Body of pancreas (tissue), 4 donors: Measurements from ENCODE around the gene PKNOX2. TPM values are rescaled to one million over a fixed set of nuclear protein-coding genes. Genes with fewer than 3 reads are reported as not detected.

Source experiments
- ATAC-seq: fragments of 150-250 bp; one replicate; pipeline ENCODE4 v1.9.1; 2016
- DNase-seq, 4 donors: peaks; one replicate each; pipeline ENCODE4 v3.0.0-alpha.2; 2019
- H3K27ac ChIP-seq, 4 donors: fragments of 200-600 bp; sonication (generic); 1 replicate in 3 of 4; 2 replicates in 1 of 4; pipeline versions ENCODE4 v1.5.1 to v1.6.1; 2016 to 2019; ENCODE audit warnings: mild to moderate bottlenecking in 1 of 4, mixed read lengths in 1 of 4, moderate library complexity in 1 of 4
- H3K27me3 ChIP-seq, 2 donors: fragments of 200-600 bp; sonication (generic); one replicate each; pipeline ENCODE4 v1.6.0; 2016; ENCODE audit warnings: mild to moderate bottlenecking in 1 of 2
- H3K36me3 ChIP-seq, 2 donors: fragments of 200-600 bp; sonication (generic); replicated peaks in 1 of 2; 2 replicates each; pipeline ENCODE4 v1.5.1; 2016; ENCODE audit warnings: low read depth in 2 of 2; ENCODE audit not compliant: insufficient read depth in 1 of 2
- H3K4me1 ChIP-seq: fragments of 200-600 bp; sonication (generic); one replicate; pipeline ENCODE4 v1.6.0; 2016
- H3K4me3 ChIP-seq, 2 donors: fragments of 200-600 bp; sonication (generic); 1 replicate in 1 of 2; 2 replicates in 1 of 2; pipeline ENCODE4 v1.5.1; 2016 to 2019
- H3K9me3 ChIP-seq, 3 donors: fragments of 200-600 bp; sonication (generic); 1 replicate in 2 of 3; 2 replicates in 1 of 3; pipeline ENCODE4 v1.5.1; 2016
- CTCF ChIP-seq, 7 experiments: fragments of 450-650 bp in 4 of 7; fragments of 200-600 bp in 3 of 7; sonication (generic) in 3 of 7; IDR thresholded peaks; one replicate each; pipeline ENCODE4 v1.5.1; 2016 to 2019; ENCODE audit warnings: antibody characterized with exemption in 7 of 7
- POLR2A ChIP-seq, 3 donors: fragments of 450-650 bp; IDR thresholded peaks; one replicate each; pipeline ENCODE4 v1.6.1; 2016; ENCODE audit warnings: antibody characterized with exemption in 3 of 3, mild to moderate bottlenecking in 2 of 3
- WGBS, 2 donors: methylation state at CpG; one replicate each; pipeline ENCODE4 v1.1.5; 2017; 5-methylcytosine and 5-hydroxymethylcytosine counted together
- intact Hi-C: fragments of 100-400 bp; cut with DNase I; formaldehyde crosslinking; loops from one replicate; pipeline ENCODE4 v1.15.1; 2023
- total RNA-seq, 2 donors: library from RNA; depleted of rRNA; stranded (reverse); fragments of >200 nt; gene quantifications; one replicate each; pipeline ENCODE4 v1.1.0, GENCODE V29; 2016

PKNOX2 gene
- total RNA-seq, 2 donors from 2014 or later = 4.2 to 4.9 TPM

DNA sequence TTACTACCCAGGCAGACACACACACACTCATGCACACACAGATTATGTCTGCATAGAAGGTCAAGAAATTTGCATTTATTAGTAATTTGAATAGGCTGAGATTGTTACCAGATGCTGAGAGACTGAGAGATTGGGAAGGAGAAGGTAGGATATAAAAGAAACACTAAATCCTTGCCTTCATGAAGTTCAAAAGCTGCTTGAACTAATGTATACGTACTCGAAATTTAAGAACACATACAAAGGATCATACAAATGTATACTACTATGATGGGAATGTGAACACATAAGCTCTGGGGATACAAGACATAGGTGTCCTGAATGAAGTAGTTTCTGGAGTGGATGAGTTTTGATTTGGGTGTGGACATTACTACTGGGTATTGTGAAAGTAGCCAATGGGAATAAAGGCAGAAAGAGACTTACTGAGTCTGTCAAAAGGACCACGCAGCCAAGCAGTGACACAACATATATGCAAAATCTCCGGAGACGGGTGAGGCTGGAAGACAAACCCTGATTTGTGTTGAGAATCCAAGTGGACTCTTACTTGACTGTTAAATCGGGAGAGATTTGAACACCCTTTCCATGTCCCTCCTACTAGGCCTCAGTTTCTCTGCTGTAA, 7.3 kb upstream of the PKNOX2 start:
- Histone ChIP-seq H3K4me1 (no peaks in the 10 kb centered on the region), H3K36me3 (no peaks in the 10 kb centered on the region), H3K4me3 (no peak overlapping the region), H3K9me3 (no peaks in the 10 kb centered on the region), H3K27me3 (no peaks in the 10 kb centered on the region), H3K27ac (no peak overlapping the region)
- no peak for ATAC-seq
- TF ChIP-seq CTCF (IDR thresholded peaks at IDR 0.05) (no peak), POLR2A (IDR thresholded peaks at IDR 0.05) (no peak)
- DNase-seq = no peak
- WGBS, 2 donors = 83 to 87% methylated on average over 6 of the region's 6 CpGs
- intact Hi-C loops = no loop called here

DNA sequence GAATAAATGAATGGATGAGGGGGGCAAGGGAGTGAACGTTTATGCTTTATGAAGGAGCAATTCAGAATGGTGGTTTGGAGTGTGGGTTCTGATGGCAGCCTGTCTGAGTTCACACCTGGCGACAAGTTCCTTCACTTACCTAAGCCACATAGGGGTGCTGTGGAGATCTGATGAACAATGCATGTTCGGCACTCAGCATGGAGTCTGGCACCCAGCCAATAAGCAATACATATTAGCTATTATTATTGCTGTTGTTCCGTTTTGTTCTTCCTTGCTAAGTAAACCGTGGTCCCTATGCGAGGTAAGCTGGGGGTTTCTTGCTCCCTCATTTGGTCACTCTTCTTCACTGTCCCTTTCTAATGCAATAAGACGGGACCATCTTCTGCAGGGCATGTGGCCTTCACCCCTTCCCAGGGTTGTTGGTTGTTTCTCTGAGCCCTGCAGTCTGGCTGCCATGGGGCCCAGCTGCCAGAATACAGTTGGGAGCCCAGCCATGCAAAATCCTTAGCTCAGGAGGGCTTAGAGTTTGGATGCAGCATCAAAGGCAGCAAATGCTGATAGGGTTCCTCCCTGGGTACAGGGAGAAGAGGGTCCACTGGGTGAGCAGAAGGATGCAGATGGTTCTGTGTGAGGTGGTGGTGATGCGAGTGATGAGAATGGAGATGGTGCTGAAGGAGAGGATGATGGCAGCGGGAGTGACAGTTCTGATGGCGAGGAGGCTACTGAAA, 6.4 kb upstream of the PKNOX2 start:
- DNase-seq (peak in 1 of 4 donors; percentile 37), ATAC-seq (no peak)
- Histone ChIP-seq H3K36me3 (no peaks in the 10 kb centered on the region), H3K4me1 (peaks cover under 1% of the 10 kb centered on the region), H3K27me3 (no peaks in the 10 kb centered on the region), H3K27ac (no peak overlapping the region), H3K9me3 (no peaks in the 10 kb centered on the region), H3K4me3 (no peak overlapping the region)
- 72% methylated on average over 10 of the region's 10 CpGs for WGBS, 2 donors
- TF ChIP-seq POLR2A (IDR thresholded peaks at IDR 0.05) (no peak), CTCF (IDR thresholded peaks at IDR 0.05) (peak in 1 of 7 experiments; percentile 18)
- intact Hi-C loops = no loop called here

DNA sequence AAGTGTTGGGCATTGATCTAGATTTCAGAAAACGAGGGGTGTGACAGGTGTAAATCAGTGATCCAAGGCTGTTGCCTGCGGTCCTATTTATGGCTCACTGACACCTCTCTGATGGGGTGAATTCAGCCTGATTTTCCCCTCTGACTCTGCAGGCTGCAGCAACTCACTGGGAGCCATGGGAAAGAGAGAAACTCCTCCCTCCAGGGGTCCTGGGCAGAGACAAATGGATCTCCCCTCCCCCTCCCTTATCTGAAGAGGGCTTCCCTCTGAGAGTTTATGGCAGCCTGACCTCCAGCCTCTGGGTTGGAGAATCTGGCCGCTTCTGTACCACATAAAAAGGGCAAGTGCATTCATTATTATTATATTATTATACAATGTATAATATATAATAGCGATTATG, 1.8 kb upstream of the PKNOX2 start:
- no peak overlapping the region for H3K4me3 ChIP-seq
- H3K9me3 ChIP-seq = no peaks in the 10 kb centered on the region
- no peaks in the 10 kb centered on the region for H3K27me3 ChIP-seq
- intact Hi-C loops = loop anchor here (5.0 kb wide), 1 partner anchor 185 kb away; no protein-coding TSS in a partner anchor
- WGBS, 2 donors = 63 to 66% methylated on average over 4 of the region's 4 CpGs
- no peaks in the 10 kb centered on the region for H3K36me3 ChIP-seq
- no peak overlapping the region for H3K27ac ChIP-seq
- no peak for TF ChIP-seq POLR2A (IDR thresholded peaks at IDR 0.05)
- no peak for TF ChIP-seq CTCF (IDR thresholded peaks at IDR 0.05)
- H3K4me1 ChIP-seq = peaks cover 32% of the 10 kb centered on the region
- no peak for DNase-seq
- ATAC-seq = no peak

DNA sequence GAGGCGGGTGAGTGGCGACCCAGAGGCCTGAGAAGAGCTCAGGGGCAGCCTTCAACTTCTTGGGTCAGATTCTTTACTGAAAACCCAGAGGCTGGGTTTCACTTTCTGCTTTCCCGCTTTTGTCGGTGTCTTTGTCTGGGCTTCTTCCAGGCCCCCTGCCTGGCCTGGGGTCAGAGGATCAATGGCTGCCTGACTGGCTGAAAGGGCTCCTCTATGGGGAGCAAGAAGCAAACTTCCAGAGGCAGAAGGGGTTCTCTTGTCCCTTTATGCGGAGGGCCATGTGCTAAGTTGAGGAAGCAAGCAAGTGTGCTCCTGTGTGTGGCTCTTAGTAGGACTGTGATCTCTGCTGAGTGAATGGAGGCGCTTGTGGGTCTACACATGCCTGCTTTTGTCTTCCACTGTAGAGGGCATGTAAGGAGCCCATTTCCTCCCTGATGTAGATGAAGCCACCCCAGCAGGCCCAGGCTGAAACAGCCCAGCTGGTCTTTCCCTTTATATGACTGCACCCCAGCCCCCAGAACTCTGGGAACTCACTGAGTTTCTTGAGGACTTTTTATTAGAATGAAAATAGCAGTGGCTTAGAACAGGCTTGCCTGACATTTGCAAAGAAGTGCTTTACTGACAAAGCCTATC, 1.0 kb upstream of the PKNOX2 start:
- ATAC-seq (no peak), DNase-seq (no peak)
- Histone ChIP-seq H3K27ac (peak overlapping the region in 3 of 4 donors; percentile 47 to 89 (median 86)), H3K4me3 (no peak overlapping the region), H3K36me3 (no peaks in the 10 kb centered on the region), H3K27me3 (no peaks in the 10 kb centered on the region), H3K4me1 (peaks cover 40% of the 10 kb centered on the region), H3K9me3 (no peaks in the 10 kb centered on the region)
- intact Hi-C loops = loop anchor here (5.0 kb wide), 1 partner anchor 184 kb away; no protein-coding TSS in a partner anchor
- WGBS, 2 donors = 88 to 98% methylated on average over 6 of the region's 6 CpGs
- TF ChIP-seq POLR2A (IDR thresholded peaks at IDR 0.05) = no peak
- TF ChIP-seq CTCF (IDR thresholded peaks at IDR 0.05) = no peak
